Activated CD8-positive, alpha-beta memory T cell treated with anti-CD3 and anti-CD28 coated beads, Interleukin-2, amount 50 U/mL, for 1 hour (primary cell): ENCODE measurements around the gene SPINDOC.
"Not testable (repeated sequence)": the region's sequence is repeated elsewhere in the genome, so short reads cannot be mapped to it uniquely, and the experiment has no call there.

Experiments used
- DNase-seq: peaks from one replicate; pipeline ENCODE4 v3.0.0-alpha.2; 2020; ENCODE audit errors: extremely low read depth

The SPINDOC gene

DNA sequence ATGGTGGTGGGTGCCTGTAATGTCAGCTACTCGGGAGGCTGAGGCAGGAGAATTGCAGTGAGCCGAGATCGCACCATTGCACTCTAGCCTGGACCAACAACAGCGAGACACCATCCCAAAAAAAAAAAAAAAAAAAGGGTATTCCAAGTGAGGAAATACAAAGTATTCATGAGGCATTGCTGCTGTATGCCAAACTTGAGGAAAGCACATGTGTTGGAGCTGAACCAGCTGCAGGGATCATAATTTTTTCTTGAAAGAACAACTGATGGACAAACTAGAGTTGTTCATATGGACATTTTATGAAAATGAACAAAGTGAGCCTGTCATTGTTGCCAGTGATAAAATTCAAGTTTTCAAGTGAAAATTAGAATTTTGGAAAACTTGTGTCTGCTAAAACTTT is 41.4 kb downstream of the SPINDOC start:
- no peak for DNase-seq

DNA sequence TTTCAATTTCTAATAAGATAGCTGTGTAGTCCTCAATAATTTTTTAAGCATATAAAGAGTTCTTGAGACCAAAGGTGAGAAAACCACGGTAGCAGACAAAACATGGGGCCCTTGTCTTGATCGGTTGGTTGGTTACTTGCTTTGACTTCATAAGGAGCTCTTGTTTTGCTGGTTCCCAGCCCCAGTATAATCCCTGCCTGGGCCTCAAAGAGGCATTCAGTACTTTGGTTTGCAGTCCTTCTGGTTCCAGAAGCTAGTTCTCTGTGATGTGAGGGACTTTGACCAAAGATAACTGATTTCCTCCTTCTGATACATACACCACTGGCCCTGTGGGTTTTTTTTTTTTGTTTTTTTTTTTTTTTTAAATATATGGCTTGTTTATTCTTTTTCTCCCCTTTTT is 42.7 kb downstream of the SPINDOC start:
- no peak for DNase-seq

DNA sequence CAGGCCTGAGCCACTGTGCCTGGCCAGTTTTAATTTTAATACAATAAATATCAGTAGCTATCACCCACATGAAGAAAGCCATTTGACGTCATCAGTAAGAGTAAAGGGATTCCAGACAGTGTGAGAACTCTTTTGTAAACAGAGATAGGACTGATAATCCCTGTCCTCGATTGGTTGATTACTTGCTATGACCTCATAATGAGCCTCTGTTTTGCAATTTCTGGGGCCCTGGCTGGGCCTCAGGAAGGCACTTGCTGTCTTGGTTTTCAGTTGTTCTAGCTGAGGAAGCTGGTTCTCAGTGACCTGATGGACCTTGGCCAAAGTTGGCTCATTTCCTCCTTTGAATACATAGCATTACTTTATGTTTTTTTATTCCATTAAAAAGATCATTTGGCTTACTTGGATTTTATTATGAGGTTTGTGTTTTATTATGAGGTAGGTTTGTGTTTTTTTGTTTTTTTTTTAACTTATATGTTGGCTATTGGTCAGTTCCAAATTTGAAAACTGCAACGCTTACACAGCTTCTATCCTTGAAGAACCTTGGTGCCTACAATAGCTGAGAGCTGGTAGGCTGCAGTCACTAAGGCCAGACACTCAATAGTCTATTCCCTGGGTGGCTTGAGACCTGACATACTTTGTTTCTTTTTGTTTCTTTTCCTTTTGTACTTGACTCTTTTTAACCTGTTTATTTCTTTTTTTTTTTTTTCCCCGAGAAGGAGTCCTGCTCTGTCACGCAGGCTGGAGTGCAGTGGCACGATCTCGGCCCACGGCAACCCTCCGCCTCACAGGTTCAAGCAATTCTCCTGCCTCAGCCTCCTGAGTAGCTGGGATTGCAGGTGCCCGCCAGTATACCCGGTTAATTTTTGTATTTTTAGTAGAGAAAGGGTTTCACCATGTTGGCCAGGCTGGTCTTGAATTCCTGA is 45.6 kb downstream of the SPINDOC start:
- DNase-seq: no peak

GRCh38 chr11:63862923-63863322 is 49.7 kb downstream of the SPINDOC start:
- no peak for DNase-seq

DNA sequence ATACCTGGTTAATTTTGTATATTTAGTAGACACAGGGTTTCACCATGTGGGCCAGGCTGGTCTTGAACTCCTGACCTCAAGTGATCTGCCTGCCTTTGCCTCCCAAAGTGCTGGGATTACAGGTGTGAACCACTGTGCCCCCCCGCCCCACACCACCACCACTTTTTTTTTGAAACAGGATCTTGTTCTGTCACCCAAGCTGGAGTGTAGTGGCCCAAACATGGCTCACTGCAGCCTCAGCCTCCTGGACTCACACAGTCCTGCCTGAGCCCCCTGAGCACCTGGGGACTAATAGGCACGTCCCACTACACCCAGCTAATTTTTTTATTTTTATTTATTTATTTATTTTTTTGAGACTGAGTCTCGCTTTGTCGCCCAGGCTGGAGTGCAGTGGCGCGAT is 50.4 kb downstream of the SPINDOC start:
- not testable (repeated sequence) for DNase-seq

DNA sequence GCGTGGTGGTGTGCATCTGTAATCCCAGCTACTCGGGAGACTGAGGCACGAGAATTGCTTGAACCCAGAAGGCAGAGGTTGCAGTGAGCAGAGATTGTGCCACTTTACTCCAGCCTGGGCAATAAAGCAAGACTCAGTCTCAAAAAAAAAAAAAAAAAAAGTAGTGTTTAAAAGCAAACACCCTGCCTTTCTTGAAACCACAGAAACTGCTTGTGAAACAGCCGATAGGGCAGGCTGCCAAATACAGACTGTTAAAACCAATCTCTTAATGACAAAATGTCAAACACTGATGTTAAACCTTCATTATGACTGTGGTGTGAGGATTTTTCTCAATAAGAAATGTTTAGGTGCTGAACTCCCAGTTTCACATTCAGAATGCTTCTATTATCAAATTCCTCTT is 53.0 kb downstream of the SPINDOC start:
- peak; percentile 56 for DNase-seq

- DNase-seq: no peak
Observed at GRCh38 chr11:63867511-63867910, 54.3 kb downstream of the SPINDOC start.

GRCh38 chr11:63868399-63869064 is 55.3 kb downstream of the SPINDOC start:
- DNase-seq: no peak

- no peak for DNase-seq
Observed at GRCh38 chr11:63869171-63869591, 55.9 kb downstream of the SPINDOC start.

DNA sequence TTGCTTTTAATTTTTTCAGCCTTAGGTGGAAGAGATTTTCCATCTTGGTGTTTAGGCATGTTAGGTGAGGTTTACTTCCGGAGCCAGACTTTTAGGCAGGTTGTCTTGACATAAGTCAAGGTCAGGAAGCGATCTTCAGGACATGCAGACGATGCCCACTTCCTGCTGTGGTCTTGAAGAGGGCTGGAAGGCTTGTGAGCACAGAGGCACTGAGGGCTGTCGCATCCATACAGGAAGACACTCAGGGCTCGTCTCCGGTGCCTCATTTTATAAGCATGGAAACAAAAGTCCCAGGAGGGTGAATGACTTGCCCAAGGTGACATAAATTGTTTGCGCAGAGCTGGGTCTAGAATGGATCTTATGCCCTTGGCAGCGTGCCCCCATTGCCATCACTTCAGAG is 56.4 kb downstream of the SPINDOC start:
- no peak for DNase-seq

DNA sequence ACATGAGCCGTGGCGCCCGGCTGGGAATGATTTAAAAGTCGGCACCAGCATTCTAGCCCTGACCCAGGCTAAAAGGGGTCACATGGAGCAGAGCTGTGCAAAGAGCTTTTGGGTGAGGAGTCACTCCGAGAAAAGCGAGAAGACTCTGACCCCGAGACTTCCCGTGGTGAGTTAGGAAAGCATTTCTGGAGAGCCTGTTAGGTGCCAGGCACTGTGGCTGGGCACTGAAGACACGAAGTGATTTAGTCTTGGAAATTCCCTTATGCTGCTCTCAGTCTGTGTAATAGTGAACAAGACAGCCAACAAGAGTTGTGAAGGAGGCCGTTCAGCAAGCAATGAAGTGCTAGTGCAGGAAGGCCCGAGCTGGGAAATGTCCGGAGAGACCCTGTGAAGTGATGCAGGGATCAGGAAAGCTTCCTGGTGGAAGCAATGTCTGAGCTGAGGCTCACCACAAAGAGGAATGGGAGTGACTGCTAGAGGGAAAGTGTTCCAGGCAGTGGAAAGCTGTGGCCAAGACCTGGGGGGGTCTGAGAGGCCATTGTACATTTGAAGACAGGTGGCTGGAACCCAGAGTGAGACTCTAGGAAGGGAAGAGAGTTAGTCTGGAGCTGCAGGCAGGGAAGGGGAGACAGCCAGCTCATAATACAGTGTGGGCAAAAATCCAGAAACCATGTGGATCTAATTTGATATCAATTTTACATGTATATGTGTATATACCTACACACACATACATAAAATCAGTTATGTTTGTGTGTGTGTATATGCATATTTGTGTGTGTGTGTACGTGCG is 57.3 kb downstream of the SPINDOC start:
- DNase-seq: no peak

- no peak for DNase-seq
Observed at GRCh38 chr11:63871962-63872799, 58.9 kb downstream of the SPINDOC start.

- DNase-seq: no peak
Observed at GRCh38 chr11:63872800-63873197, 59.5 kb downstream of the SPINDOC start.

GRCh38 chr11:63873311-63873710 is 60.1 kb downstream of the SPINDOC start:
- DNase-seq: no peak

GRCh38 chr11:63874511-63874910 is 61.3 kb downstream of the SPINDOC start:
- DNase-seq: no peak

DNA sequence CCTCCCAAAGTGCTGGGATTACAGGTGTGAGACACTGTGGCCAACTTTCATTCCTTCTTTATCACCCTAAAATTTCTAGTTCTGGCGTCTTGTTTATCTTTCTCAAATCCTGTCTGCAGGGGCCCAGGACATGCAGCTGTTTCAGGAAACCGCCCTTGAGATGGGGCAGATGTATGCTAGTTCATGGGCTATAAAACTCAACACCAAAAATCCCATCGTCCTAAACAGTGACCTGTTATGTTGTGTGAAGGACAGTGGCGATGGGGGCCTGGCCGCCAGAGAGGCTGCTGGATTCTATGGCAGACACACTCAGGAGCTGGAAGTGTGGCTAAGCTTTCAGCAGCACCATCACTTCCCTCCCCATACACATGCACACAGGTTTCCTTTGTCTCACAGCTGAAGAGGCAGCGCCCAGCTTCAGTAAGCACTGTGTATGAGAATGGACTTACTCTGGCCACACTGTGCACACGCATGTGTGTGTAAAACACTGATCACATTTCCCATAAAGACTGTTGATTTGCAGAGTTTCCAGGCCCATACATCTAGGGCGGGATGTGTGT is 62.3 kb downstream of the SPINDOC start:
- no peak for DNase-seq

DNA sequence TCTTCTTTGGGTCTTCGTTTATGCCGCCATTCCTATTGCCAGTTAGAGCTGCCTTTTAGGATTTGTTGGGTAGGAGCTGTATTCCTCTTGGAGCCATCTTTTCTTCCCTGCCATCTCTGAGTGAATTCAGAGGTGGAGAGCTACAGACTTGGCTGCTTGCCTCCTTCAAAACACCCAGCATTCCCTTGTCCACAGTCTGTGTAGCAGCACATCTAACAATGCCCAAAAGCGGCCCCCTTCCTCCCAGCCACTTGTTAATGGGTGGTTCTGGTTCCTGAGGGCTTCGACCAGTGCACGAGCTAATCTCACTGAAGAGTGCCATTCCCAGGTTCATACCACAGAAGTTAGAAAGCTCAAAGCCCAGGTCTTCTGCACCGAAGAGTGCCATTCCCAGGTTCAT is 63.4 kb downstream of the SPINDOC start:
- DNase-seq: no peak
